Glutamatergic neuron (in vitro differentiated cells): Measurements from ENCODE around the gene FRMD4A. TPM values are rescaled to one million over a fixed set of nuclear protein-coding genes. Genes with fewer than 3 reads are reported as not detected.

Source experiments
- DNase-seq: peaks from one replicate; pipeline ENCODE4 v3.0.0; 2022
- H3K27ac Mint-ChIP-seq: one replicate; pipeline ENCODE4 v1.8.0; 2020; ENCODE audit warnings: mild to moderate bottlenecking, mixed read lengths, inconsistent platforms; ENCODE audit not compliant: unreplicated experiment
- H3K27me3 Mint-ChIP-seq: one replicate; pipeline ENCODE4 v1.8.0; 2020; ENCODE audit warnings: mild to moderate bottlenecking, moderate library complexity, mixed read lengths, inconsistent platforms; ENCODE audit not compliant: unreplicated experiment
- H3K36me3 Mint-ChIP-seq: one replicate; pipeline ENCODE4 v1.8.0; 2020; ENCODE audit warnings: mild to moderate bottlenecking, mixed read lengths, inconsistent platforms; ENCODE audit not compliant: unreplicated experiment
- H3K4me1 Mint-ChIP-seq: one replicate; pipeline ENCODE4 v1.8.0; 2020; ENCODE audit warnings: mild to moderate bottlenecking, low read depth, mixed read lengths, inconsistent platforms; ENCODE audit not compliant: unreplicated experiment
- H3K4me3 Mint-ChIP-seq: one replicate; pipeline ENCODE4 v1.8.0; 2020; ENCODE audit warnings: mild to moderate bottlenecking, mixed read lengths, inconsistent platforms; ENCODE audit not compliant: unreplicated experiment
- H3K9me3 Mint-ChIP-seq: one replicate; pipeline ENCODE4 v1.8.0; 2020; ENCODE audit warnings: mild to moderate bottlenecking, moderate library complexity, mixed read lengths, inconsistent platforms; ENCODE audit not compliant: unreplicated experiment
- total RNA-seq: library from RNA; stranded (reverse); fragmentation: NEBNext Ultra II Directional; extraction: Animal tissue kit (Norgen Biotek cat#: 25700); gene quantifications from one replicate; pipeline ENCODE4 v1.2.1, GENCODE V29; 2021; ENCODE audit not compliant: unreplicated experiment
- TF ChIP-seq, protein P1 (sequence below): fragments of 200-600 bp; sonication (generic); IDR thresholded peaks from one replicate; pipeline ENCODE4 v1.5.0; 2021; ENCODE audit not compliant: partially characterized antibody, unreplicated experiment

FRMD4A gene
- total RNA-seq, 1 donor from 2014 or later = 70.6 TPM

DNA sequence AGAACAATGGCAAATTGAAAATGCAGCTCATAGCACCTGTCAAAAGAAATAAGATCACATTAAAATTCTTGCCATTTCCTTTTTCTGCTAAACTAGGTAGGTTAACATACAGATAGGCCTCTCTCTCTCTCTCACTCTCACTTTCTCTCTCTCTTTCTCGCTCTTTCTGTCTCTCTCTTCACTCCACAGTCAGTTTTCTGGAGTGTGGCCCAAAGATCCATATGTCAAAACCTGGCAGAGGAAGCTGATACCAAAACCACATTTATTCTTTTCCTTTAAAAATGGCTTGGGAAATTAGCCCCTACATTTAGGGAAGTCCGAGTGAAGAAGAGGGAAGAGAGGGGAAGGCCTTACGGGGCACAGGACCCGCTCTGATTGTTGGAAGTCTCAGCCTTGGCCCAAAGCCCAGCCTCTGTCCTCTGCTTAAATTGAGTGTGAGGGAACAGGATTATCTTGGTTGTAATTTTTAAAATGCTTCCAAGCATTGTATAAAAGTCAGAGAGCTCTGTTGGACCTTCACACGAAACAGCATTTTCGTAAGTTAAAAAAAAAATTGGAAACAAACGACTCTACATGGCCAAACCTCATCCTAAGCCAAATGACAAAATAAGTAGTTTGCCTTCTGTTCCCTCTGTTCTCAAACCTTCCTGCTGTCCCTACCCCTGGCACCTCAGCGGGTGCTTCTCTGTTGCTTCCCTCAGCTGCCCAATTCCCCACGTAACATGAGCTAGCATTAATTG lies 83.2 kb downstream of the FRMD4A start:
- Mint-ChIP-seq H3K4me1 (no peaks in the 10 kb centered on the region), H3K27me3 (no peaks in the 10 kb centered on the region), H3K4me3 (no peak overlapping the region), H3K36me3 (no peaks in the 10 kb centered on the region), H3K27ac (no peak overlapping the region), H3K9me3 (no peaks in the 10 kb centered on the region)
- DNase-seq = no peak
- TF ChIP-seq, protein P1, sequence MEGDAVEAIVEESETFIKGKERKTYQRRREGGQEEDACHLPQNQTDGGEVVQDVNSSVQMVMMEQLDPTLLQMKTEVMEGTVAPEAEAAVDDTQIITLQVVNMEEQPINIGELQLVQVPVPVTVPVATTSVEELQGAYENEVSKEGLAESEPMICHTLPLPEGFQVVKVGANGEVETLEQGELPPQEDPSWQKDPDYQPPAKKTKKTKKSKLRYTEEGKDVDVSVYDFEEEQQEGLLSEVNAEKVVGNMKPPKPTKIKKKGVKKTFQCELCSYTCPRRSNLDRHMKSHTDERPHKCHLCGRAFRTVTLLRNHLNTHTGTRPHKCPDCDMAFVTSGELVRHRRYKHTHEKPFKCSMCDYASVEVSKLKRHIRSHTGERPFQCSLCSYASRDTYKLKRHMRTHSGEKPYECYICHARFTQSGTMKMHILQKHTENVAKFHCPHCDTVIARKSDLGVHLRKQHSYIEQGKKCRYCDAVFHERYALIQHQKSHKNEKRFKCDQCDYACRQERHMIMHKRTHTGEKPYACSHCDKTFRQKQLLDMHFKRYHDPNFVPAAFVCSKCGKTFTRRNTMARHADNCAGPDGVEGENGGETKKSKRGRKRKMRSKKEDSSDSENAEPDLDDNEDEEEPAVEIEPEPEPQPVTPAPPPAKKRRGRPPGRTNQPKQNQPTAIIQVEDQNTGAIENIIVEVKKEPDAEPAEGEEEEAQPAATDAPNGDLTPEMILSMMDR = no peak

DNA sequence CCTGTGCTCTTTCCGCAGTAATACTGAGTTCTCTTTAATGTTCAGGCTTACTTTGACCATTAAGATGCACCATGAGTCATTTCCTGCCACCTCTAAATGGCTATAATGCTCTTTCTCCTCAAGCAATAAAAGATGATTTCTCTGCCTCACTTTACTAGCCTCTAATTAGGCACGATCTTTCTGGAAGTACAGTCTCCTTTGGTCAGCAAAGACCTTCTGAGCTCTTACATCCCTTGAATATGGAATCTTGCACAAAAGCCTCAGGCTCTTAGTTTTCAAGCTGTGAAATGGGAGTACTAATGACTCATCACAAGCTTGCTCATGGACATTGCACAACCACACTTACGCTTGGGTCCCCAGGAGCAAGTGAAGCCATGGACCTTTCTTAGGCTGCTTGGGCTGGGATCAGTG lies 85.9 kb downstream of the FRMD4A start:
- Mint-ChIP-seq H3K4me1 (peaks cover 10% of the 10 kb centered on the region), H3K36me3 (no peaks in the 10 kb centered on the region), H3K4me3 (no peak overlapping the region), H3K9me3 (no peaks in the 10 kb centered on the region), H3K27me3 (no peaks in the 10 kb centered on the region), H3K27ac (no peak overlapping the region)
- TF ChIP-seq, protein P1 = no peak
- DNase-seq = no peak

- no peaks in the 10 kb centered on the region for H3K36me3 Mint-ChIP-seq
- H3K9me3 Mint-ChIP-seq = no peaks in the 10 kb centered on the region
- TF ChIP-seq, protein P1 = no peak
- no peak for DNase-seq
- H3K27me3 Mint-ChIP-seq = no peaks in the 10 kb centered on the region
- H3K4me1 Mint-ChIP-seq = peaks cover 10% of the 10 kb centered on the region
- H3K27ac Mint-ChIP-seq = no peak overlapping the region
- H3K4me3 Mint-ChIP-seq = no peak overlapping the region
These were observed 86.6 kb downstream of the FRMD4A start for GRCh38 chr10:14244147-14244546.

- H3K27ac Mint-ChIP-seq = no peak overlapping the region
- no peaks in the 10 kb centered on the region for H3K27me3 Mint-ChIP-seq
- no peak for DNase-seq
- peaks cover 10% of the 10 kb centered on the region for H3K4me1 Mint-ChIP-seq
- H3K9me3 Mint-ChIP-seq = no peaks in the 10 kb centered on the region
- H3K4me3 Mint-ChIP-seq = no peak overlapping the region
- TF ChIP-seq, protein P1 = no peak
- H3K36me3 Mint-ChIP-seq = no peaks in the 10 kb centered on the region
These were observed 87.5 kb downstream of the FRMD4A start for GRCh38 chr10:14243221-14243620.

- H3K4me1 Mint-ChIP-seq = peaks cover 10% of the 10 kb centered on the region
- TF ChIP-seq, protein P1 = no peak
- no peak overlapping the region for H3K4me3 Mint-ChIP-seq
- H3K9me3 Mint-ChIP-seq = no peaks in the 10 kb centered on the region
- H3K36me3 Mint-ChIP-seq = no peaks in the 10 kb centered on the region
- DNase-seq = no peak
- H3K27ac Mint-ChIP-seq = no peak overlapping the region
- H3K27me3 Mint-ChIP-seq = no peaks in the 10 kb centered on the region
These were observed 89.5 kb downstream of the FRMD4A start for GRCh38 chr10:14241196-14241595.
